DOHH2 (cell line): ENCODE results near the gene AQP1.

ENCODE experiments used
- H3F3A ChIP-seq: fragments of 200-600 bp; sonication (generic), shearing (Covaris generic); 2 replicates; pipeline ENCODE4 v1.6.0; 2016; ENCODE audit warnings: antibody characterized with exemption, mild to moderate bottlenecking; ENCODE audit not compliant: control insufficient read depth, insufficient read depth
- H3K27ac ChIP-seq: fragments of 200-600 bp; sonication (generic); 2 replicates; pipeline ENCODE4 v1.5.1; 2014; ENCODE audit warnings: low read depth, mild to moderate bottlenecking, low read length, moderate library complexity
- H3K27me3 ChIP-seq: fragments of 200-600 bp; sonication (generic); 2 replicates; pipeline ENCODE4 v1.6.1; 2014; ENCODE audit warnings: mild to moderate bottlenecking, low read length, mixed read lengths; ENCODE audit not compliant: control insufficient read depth
- H3K36me3 ChIP-seq: fragments of 200-600 bp; sonication (generic); 2 replicates; pipeline ENCODE4 v1.6.1; 2014; ENCODE audit warnings: mild to moderate bottlenecking, low read length, moderate library complexity, mixed read lengths; ENCODE audit not compliant: control insufficient read depth
- H3K4me1 ChIP-seq: fragments of 200-600 bp; sonication (generic); 2 replicates; pipeline ENCODE4 v1.6.1; 2014; ENCODE audit warnings: mild to moderate bottlenecking, low read length, mixed read lengths; ENCODE audit not compliant: control insufficient read depth
- H3K4me2 ChIP-seq: fragments of 200-600 bp; sonication (generic); 2 replicates; pipeline ENCODE4 v1.6.0; 2014; ENCODE audit warnings: mild to moderate bottlenecking, low read length, moderate library complexity
- H3K4me3 ChIP-seq: fragments of 200-600 bp; sonication (generic); 2 replicates; pipeline ENCODE4 v1.5.1; 2014; ENCODE audit warnings: mild to moderate bottlenecking, low read length, mixed read lengths
- H3K79me2 ChIP-seq: fragments of 200-600 bp; sonication (generic); 2 replicates; pipeline ENCODE4 v1.6.1; 2014; ENCODE audit warnings: mild to moderate bottlenecking, low read length, mixed read lengths; ENCODE audit not compliant: control insufficient read depth
- H3K9me2 ChIP-seq: fragments of 200-600 bp; sonication (generic); replicated peaks from 2 replicates; pipeline ENCODE4 v1.6.1; 2014; ENCODE audit warnings: mild to moderate bottlenecking, low read length, mixed read lengths; ENCODE audit not compliant: control insufficient read depth
- H3K9me3 ChIP-seq: fragments of 200-600 bp; sonication (generic); 2 replicates; pipeline ENCODE4 v1.6.1; 2014; ENCODE audit warnings: antibody characterized with exemption, low read length, mixed read lengths; ENCODE audit not compliant: control insufficient read depth, insufficient read depth
- H4K20me1 ChIP-seq: fragments of 200-600 bp; sonication (generic); 2 replicates; pipeline ENCODE4 v1.6.0; 2014; ENCODE audit warnings: low read depth, mild to moderate bottlenecking, antibody characterized with exemption, low read length, moderate library complexity; ENCODE audit not compliant: control insufficient read depth, insufficient read depth
- EZH2phosphoT487 ChIP-seq: fragments of 200-600 bp; sonication (generic); IDR thresholded peaks from 2 replicates; pipeline ENCODE4 v1.6.1; 2017; ENCODE audit warnings: borderline replicate concordance, mild to moderate bottlenecking, antibody characterized with exemption, low read length, moderate library complexity, mixed read lengths
- TF ChIP-seq, protein P1 (sequence below): fragments of 200-600 bp; sonication (generic); IDR thresholded peaks from one replicate; pipeline ENCODE4 v1.5.1; 2014; ENCODE audit warnings: antibody characterized with exemption, mild to moderate bottlenecking, low read depth, low read length; ENCODE audit not compliant: poor library complexity, severe bottlenecking

Gene AQP1

GRCh38 chr7:30927559-30927958 is 15.9 kb downstream of the AQP1 start:
- H3K36me3 ChIP-seq: no peaks in the 10 kb centered on the region

GRCh38 chr7:30928254-30928872 is 16.7 kb downstream of the AQP1 start:
- Histone ChIP-seq H3K27me3 (peaks cover 4% of the 10 kb centered on the region; the same call in 1 of the 2 replicates), H3K36me3 (no peaks in the 10 kb centered on the region), H3K27ac (no peak overlapping the region), H3K4me3 (no peak overlapping the region), H3K4me2 (no peak overlapping the region), H3K9me3 (peaks cover 3% of the 10 kb centered on the region; the same call in 1 of the 2 replicates), H3K79me2 (no peaks in the 10 kb centered on the region), H3K4me1 (no peaks in the 10 kb centered on the region), H4K20me1 (no peaks in the 10 kb centered on the region), H3F3A (no peaks in the 10 kb centered on the region), H3K9me2 (no peaks in the 10 kb centered on the region)
- TF ChIP-seq EZH2phosphoT487: no peak
- TF ChIP-seq, protein P1, sequence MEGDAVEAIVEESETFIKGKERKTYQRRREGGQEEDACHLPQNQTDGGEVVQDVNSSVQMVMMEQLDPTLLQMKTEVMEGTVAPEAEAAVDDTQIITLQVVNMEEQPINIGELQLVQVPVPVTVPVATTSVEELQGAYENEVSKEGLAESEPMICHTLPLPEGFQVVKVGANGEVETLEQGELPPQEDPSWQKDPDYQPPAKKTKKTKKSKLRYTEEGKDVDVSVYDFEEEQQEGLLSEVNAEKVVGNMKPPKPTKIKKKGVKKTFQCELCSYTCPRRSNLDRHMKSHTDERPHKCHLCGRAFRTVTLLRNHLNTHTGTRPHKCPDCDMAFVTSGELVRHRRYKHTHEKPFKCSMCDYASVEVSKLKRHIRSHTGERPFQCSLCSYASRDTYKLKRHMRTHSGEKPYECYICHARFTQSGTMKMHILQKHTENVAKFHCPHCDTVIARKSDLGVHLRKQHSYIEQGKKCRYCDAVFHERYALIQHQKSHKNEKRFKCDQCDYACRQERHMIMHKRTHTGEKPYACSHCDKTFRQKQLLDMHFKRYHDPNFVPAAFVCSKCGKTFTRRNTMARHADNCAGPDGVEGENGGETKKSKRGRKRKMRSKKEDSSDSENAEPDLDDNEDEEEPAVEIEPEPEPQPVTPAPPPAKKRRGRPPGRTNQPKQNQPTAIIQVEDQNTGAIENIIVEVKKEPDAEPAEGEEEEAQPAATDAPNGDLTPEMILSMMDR: no peak

More at GRCh38 chr7:30927559-30927958, 15.9 kb downstream of the AQP1 start:
- H3K4me2 ChIP-seq: no peak overlapping the region
- H3F3A ChIP-seq: no peaks in the 10 kb centered on the region
- H3K9me2 ChIP-seq: no peaks in the 10 kb centered on the region
- no peaks in the 10 kb centered on the region for H3K79me2 ChIP-seq
- no peak for TF ChIP-seq EZH2phosphoT487
- TF ChIP-seq, protein P1: no peak
- H4K20me1 ChIP-seq: no peaks in the 10 kb centered on the region
- no peak overlapping the region for H3K4me3 ChIP-seq
- H3K27me3 ChIP-seq: peaks cover 4% of the 10 kb centered on the region; the same call in 1 of the 2 replicates
- no peak overlapping the region for H3K27ac ChIP-seq
- H3K4me1 ChIP-seq: no peaks in the 10 kb centered on the region
- H3K9me3 ChIP-seq: peaks cover 3% of the 10 kb centered on the region; the same call in 1 of the 2 replicates

DNA sequence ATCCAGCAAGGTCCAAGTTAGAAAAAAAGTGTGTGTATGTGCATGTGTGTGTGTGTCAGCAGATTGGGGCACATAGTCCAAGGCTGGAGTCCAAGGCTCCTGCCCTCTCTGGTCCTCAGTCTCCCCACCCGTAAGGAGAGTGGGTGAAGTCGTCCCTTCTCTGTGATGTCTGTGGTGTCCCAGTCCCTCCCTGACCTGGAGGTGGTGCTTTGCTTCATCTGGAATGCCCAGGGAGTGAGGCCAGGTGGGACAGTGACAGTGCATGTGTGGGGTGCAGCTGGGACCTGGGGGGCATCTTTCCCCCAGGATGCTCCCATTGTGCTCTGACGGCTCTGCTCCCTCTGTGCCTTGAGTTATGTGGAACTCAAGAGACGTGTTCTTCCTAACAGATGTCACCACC is 18.0 kb downstream of the AQP1 start:
- no peaks in the 10 kb centered on the region for H4K20me1 ChIP-seq
- H3K9me3 ChIP-seq: peaks cover 3% of the 10 kb centered on the region; the same call in 1 of the 2 replicates
- H3K27me3 ChIP-seq: peaks cover 4% of the 10 kb centered on the region; the same call in 1 of the 2 replicates
- H3K79me2 ChIP-seq: no peaks in the 10 kb centered on the region
- no peaks in the 10 kb centered on the region for H3F3A ChIP-seq
- no peak overlapping the region for H3K27ac ChIP-seq
- H3K9me2 ChIP-seq: no peaks in the 10 kb centered on the region
- no peak overlapping the region for H3K4me2 ChIP-seq
- no peak for TF ChIP-seq EZH2phosphoT487
- TF ChIP-seq, protein P1: no peak
- no peaks in the 10 kb centered on the region for H3K36me3 ChIP-seq
- H3K4me1 ChIP-seq: no peaks in the 10 kb centered on the region
- H3K4me3 ChIP-seq: no peak overlapping the region
